ENCODE data around the gene SLC9A7.

DNA sequence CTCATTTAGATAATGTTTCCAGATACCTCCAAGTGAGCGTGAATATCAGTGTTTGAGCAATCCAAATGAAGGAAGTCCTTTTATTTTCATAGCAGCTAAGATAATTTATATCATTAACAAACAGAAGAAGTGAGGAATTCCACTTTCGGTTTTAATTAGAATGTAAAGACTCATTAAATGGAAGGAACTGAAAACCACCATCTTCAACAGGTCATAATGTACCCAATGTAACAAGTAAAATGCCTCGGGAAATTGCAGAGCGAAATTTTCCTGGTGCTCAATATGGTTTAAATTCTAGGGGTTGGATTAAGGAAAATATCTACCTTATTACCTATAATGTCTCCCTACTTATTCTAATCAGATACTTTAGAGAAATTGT is 33.9 kb upstream of the SLC9A7 start:
- TF ChIP-seq EZH2 (IDR thresholded peaks at IDR 0.05; ENCODE audit: low read depth): no peak
- TF ChIP-seq, protein P1, sequence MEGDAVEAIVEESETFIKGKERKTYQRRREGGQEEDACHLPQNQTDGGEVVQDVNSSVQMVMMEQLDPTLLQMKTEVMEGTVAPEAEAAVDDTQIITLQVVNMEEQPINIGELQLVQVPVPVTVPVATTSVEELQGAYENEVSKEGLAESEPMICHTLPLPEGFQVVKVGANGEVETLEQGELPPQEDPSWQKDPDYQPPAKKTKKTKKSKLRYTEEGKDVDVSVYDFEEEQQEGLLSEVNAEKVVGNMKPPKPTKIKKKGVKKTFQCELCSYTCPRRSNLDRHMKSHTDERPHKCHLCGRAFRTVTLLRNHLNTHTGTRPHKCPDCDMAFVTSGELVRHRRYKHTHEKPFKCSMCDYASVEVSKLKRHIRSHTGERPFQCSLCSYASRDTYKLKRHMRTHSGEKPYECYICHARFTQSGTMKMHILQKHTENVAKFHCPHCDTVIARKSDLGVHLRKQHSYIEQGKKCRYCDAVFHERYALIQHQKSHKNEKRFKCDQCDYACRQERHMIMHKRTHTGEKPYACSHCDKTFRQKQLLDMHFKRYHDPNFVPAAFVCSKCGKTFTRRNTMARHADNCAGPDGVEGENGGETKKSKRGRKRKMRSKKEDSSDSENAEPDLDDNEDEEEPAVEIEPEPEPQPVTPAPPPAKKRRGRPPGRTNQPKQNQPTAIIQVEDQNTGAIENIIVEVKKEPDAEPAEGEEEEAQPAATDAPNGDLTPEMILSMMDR (conservative IDR thresholded peaks at IDR 0.05): no peak
